Activated CD4-positive, alpha-beta T cell treated with anti-CD3 and anti-CD28 coated beads, Interleukin-2, amount 50 U/mL, for 16 hours (primary cell): ENCODE results near the gene EPHA7.

Source experiments
- DNase-seq: peaks from one replicate; pipeline ENCODE4 v3.0.0-alpha.2; 2020

The EPHA7 gene

GRCh38 chr6:93419304-93420162 is at the start of gene EPHA7:
Gene EPHA7, minus strand, starts transcription at chr6:93419559. Its CDS starts 218 bp downstream, at chr6:93419341.
- DNase-seq: peak; percentile 61

DNA sequence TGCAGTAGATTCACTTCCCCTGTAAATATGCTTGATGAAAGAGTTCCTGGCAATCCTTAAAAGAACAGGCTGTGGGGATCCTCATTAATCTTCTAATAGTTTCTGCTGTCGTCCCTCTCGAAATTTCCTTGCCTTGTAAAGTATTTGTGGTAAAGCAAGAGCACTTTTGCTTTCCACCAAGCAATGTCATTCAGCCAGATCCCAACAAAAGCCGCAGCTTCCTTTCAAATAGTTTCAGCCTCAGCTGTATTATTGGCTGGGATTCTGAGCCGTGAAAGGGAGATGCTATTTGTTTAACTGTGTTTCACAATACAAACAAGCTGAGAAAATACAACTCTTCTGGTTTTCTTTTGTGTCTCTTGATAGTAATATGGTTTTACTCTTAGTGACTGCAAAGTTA is 48.9 kb upstream of the EPHA7 start:
- no peak for DNase-seq

DNA sequence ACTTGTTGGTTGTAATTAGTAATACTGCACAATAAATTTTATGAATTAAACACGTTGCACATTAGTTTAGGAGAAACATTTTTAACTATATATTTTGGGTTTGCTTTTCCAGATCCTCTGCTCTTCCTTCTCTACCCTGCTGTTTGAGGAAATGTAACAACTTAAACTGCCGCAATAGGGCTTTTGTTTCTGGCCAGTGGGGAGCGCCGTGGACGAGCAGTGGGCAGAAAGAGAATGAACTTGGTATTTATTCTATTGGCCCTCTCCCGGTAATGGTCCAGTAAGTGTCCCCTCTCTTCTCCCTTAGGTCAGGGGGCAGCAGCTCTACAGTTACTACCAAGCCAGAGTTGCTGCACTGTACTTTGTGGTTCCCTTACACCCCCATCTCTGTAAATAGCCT is 35.2 kb upstream of the EPHA7 start:
- DNase-seq: no peak

DNA sequence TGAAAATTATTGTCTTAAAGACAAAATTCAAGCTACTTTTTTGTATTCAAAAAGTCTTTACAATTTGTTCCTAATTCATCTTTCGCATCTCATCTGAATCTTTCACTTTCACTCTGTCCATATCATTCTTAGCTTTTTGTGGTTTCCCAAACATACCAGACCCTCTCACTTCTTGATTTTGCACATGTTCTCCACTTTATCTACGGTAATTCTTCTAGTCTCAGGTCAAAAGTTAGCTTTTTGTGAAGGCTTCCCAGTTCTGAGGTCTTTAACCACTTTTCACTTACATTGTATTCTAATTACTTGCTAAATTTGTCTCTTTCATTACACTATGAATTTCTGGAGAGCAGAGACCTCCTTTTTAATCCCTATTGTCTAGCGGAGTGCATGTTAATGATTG is 34.6 kb upstream of the EPHA7 start:
- no peak for DNase-seq

- no peak for DNase-seq
Measured at GRCh38 chr6:93447874-93448273, 28.5 kb upstream of the EPHA7 start.

DNA sequence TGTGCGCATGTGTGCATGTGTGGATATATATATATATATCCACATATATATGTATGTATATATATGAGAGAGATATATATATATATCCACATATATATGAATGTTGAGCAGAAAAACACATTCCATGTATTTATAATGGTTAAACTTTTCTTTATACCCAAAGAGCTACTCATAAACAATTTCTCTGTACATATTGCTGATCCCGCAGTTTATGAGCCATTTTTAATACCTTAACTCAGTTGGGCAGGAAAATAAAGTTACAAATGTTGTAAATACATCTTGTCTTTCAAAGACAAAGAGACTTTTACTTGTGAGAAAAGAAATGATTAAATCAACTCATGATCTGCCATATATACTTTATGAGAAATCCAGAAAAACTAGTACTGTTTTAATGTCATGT is 18.1 kb upstream of the EPHA7 start:
- DNase-seq: no peak

DNA sequence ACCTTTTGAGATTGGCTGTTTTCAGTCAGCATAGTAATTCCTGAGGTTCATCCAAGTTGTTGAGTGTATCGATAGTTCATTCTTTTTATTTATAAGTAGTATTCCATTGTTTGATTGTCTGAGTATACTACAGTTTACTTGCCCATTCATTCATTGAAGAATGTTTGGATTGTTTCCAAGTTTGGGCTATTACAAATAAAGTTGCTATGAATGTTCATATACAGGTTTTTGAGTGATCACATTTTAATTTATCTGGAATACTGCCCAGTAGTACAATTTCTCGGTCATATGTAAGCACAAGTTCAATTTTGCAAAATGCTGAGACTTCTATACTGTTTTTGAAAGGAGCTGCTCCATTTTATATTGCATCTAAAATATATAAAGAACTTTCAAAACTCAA is 14.2 kb upstream of the EPHA7 start:
- no peak for DNase-seq

DNA sequence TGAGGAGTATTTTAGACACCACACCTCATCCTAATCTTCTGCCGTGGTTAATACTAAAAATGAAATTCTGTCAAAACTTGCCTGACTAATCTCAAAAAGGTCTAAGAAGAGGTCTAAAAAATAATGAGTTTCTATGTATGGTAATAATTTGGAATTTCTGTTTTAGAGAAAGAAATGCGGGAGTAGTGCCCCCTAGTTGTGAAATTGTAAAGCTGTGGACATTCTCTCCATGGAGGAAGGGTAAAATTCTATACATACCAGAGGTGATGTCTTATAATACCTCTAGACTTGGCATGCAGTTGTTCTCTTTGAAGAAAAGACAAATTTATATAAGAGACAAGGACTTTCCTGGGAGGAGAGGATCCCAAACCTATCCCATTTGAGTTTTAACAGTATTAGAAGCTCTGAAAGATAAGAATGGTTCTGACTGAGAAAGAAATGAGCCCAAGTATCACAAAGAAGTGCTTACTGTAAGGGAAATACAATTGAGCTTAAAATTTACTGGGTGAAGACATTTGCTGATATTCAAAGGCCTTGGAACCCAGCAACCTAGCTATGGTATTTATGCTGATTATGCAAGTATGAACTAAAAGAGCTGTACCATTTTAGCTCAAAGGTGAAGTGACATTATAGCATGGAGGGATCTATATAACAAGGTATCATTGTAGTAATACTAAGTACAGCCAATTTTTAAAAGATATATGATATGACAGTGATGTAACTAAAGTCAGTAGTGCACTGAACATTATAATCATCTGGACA is 5.1 kb upstream of the EPHA7 start:
- DNase-seq: no peak

GRCh38 chr6:93423542-93423941 is 4.2 kb upstream of the EPHA7 start:
- DNase-seq: peak; percentile 31

DNA sequence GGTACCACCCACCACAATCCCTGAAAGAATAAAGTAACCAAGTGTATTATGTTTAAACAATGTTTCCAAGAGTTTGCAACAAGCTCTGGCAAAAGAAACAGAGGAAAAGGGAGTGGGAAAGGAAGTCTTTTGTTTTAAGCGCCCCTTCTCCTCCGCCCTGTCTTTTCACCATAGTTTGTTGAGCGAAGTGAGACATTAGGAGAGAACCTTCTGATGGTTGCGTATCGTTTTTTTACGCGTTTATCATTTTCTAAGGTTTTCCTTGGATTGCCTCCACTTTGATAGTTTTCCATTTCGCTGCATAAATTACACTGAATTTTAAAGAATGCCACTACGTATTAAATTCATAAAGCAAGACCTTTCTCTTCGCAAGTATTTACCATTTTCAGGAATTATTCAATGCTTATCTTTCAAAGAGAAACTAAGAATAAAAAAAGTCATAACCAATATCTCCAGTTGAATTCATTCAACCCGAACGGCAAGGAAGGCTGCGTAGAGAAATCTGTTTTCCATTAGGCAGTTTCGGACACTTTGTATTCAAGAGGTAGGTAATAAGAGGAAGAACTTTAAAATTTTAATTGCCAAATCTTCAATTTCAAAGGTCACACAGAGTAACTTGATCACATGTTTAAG is 920 bp upstream of the EPHA7 start:
- DNase-seq: no peak

GRCh38 chr6:93418408-93419303 is 703 bp downstream of the EPHA7 start:
- DNase-seq: no peak

GRCh38 chr6:93418033-93418407 is 1.3 kb downstream of the EPHA7 start:
- DNase-seq: no peak

GRCh38 chr6:93417421-93418013 is 1.8 kb downstream of the EPHA7 start:
- DNase-seq: no peak

DNA sequence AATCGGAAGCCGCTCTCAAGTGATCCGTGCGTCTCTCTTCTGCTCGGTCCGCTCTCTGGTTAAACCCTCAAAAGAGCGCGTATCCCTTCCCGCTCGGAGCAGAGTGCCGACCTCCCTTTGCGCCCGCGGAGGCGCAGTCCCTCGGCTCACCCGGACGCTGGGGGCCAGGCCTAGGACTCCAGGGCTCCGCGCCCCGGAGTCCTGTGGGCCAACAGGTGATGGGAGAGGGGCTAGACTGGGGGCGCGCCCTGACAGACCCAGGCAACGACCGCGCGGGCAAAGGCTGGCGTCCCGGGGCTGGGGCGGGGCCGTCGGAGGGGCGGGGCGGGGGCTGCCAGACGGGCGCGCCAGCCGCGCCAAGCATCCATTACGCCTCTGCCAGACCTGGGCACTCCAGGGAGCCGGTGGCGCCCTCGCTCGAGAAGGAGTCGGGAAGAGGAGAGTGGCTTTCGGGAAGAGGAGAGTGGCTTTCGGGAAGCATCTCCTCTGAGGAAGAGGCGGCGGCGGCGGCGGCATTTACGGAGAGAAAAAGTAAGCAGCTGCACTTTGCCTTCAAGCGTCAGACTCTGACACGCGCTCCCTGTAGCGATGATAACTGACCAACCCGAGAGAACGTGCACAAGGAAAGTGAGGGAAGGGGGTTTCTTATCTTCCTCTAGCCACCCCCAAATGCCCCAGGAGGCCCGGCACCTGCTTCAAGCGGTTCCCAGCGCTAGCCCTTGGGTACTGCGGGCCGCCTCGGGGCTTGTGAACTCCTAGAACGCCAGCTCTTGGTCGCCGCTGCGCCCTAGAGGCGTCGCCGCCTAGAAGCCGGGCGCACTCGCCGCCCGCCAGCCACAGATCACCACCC is 2.6 kb downstream of the EPHA7 start:
- no peak for DNase-seq

GRCh38 chr6:93413190-93413589 is 6.2 kb downstream of the EPHA7 start:
- no peak for DNase-seq

- DNase-seq: no peak
Measured at GRCh38 chr6:93412452-93412851, 6.9 kb downstream of the EPHA7 start.

DNA sequence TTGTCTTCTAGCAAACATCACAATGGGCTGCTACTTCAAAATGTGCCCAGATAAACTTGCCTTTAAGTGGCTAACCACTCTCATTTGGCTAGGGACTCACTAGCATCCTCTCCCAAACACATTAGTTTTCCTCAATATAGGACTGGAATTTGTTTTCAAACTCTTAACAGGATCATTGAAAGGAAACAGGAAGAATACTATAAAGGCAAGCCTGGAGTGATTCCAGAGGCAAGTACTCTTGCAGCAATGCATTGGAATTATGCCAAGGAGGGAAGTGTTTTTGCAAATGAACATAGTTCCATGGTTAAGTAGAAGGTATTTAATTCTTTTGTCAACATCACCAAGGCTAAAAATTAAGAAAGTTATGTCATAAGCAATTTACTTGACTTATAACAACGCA is 12.2 kb downstream of the EPHA7 start:
- DNase-seq: no peak

- DNase-seq: no peak
Measured at GRCh38 chr6:93403390-93403789, 16.0 kb downstream of the EPHA7 start.

DNA sequence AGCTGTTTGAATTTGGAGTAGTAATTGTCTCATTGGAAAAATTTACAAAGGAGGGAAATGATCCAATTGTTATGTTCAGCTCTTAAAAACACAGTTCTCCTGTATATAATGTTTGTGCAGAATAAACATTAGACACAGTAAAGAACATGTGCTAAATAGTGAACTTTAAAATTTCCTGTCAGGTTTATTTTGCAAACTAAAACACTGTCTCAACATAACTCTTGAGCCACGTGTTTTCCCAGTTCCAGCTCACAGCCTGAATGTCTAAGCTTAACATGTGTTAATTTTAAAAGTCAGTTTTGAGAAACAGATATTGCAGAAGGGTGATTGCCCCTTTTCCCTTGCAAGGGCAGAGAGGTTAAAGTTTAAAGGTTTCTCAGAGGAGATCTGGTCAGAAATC is 20.6 kb downstream of the EPHA7 start:
- no peak for DNase-seq

DNA sequence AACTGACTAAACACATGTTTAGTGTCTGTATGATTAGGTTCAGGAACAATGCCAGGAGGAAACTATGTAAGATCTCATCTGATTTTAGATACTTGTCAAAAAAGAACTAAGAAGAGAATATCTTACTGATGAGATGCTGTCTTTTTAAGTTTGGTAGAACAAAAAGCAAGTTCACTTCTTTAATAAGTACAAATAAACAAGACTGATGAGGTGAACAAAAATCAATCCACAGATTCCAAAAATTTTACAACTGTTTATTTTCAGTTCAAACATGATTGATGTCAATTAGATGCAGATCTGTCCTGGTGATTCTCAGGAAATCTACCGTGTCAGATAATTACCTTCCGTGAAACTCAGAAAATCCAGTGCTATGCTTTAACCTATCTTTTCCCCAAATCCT is 24.9 kb downstream of the EPHA7 start:
- no peak for DNase-seq

GRCh38 chr6:93393554-93394074 is 25.7 kb downstream of the EPHA7 start:
- no peak for DNase-seq
